GM19467 (cell line): ENCODE results near the gene TBRG4.

ENCODE experiments used
- ATAC-seq: cut with Tn5 transposase; IDR thresholded peaks from one replicate; pipeline ENCODE4 v1.9.1; 2021; ENCODE audit warnings: mild to moderate bottlenecking, moderate library complexity; ENCODE audit not compliant: unreplicated experiment

TBRG4 gene

GRCh38 chr7:45092100-45092930 lies 19.2 kb downstream of the TBRG4 start:
- no peak for ATAC-seq

GRCh38 chr7:45089341-45089891 lies 22.1 kb downstream of the TBRG4 start:
- no peak for ATAC-seq

- no peak for ATAC-seq
Measured at GRCh38 chr7:45088821-45089340, 22.6 kb downstream of the TBRG4 start, which contains the start of gene NACAD. Gene NACAD (minus strand): TSS chr7:45088969. CDS start chr7:45088894, 75 bp downstream.

GRCh38 chr7:45088146-45088701 lies 23.3 kb downstream of the TBRG4 start:
- no peak for ATAC-seq

GRCh38 chr7:45087301-45088145 lies 24.0 kb downstream of the TBRG4 start:
- ATAC-seq = no peak

- ATAC-seq = no peak
Measured at GRCh38 chr7:45086331-45087065, 25.0 kb downstream of the TBRG4 start.

GRCh38 chr7:45085619-45086200 lies 25.8 kb downstream of the TBRG4 start:
- no peak for ATAC-seq

- no peak for ATAC-seq
Measured at GRCh38 chr7:45084901-45085618, 26.4 kb downstream of the TBRG4 start.

- ATAC-seq = no peak
Measured at GRCh38 chr7:45084336-45084735, 27.2 kb downstream of the TBRG4 start.

GRCh38 chr7:45082831-45083331 lies 28.6 kb downstream of the TBRG4 start:
- ATAC-seq = no peak

- no peak for ATAC-seq
Measured at GRCh38 chr7:45082031-45082830, 29.3 kb downstream of the TBRG4 start.

GRCh38 chr7:45081670-45081974 lies 29.9 kb downstream of the TBRG4 start:
- ATAC-seq = no peak

- no peak for ATAC-seq
Measured at GRCh38 chr7:45080958-45081669, 30.4 kb downstream of the TBRG4 start.

- ATAC-seq = no peak
Measured at GRCh38 chr7:45080265-45080957, 31.1 kb downstream of the TBRG4 start.

GRCh38 chr7:45078125-45078681 lies 33.3 kb downstream of the TBRG4 start:
- ATAC-seq = no peak

- ATAC-seq = no peak
Measured at GRCh38 chr7:45077579-45077978, 33.9 kb downstream of the TBRG4 start.

- no peak for ATAC-seq
Measured at GRCh38 chr7:45076946-45077345, 34.6 kb downstream of the TBRG4 start.
